ACC112 (cell line): Measurements from ENCODE around the gene AKAP6.

Experiments used
- H2AFZ ChIP-seq: fragments of 200-600 bp; sonication (generic); one replicate; pipeline ENCODE4 v1.6.0; 2017; ENCODE audit warnings: antibody characterized with exemption, low read length; ENCODE audit not compliant: unreplicated experiment
- H3K27ac ChIP-seq: fragments of 200-600 bp; sonication (generic); 2 replicates; pipeline ENCODE4 v1.5.1; 2014; ENCODE audit warnings: low read depth, mild to moderate bottlenecking, antibody characterized with exemption, low read length, moderate library complexity
- H3K27me3 ChIP-seq: fragments of 200-600 bp; sonication (generic); 2 replicates; pipeline ENCODE4 v1.6.1; 2014; ENCODE audit warnings: mild to moderate bottlenecking, antibody characterized with exemption, low read length, moderate library complexity, mixed read lengths; ENCODE audit not compliant: insufficient read depth
- H3K36me3 ChIP-seq: fragments of 200-600 bp; sonication (generic); 2 replicates; pipeline ENCODE4 v1.6.1; 2016; ENCODE audit warnings: mild to moderate bottlenecking, antibody characterized with exemption, low read length, moderate library complexity, mixed read lengths; ENCODE audit not compliant: insufficient read depth
- H3K4me1 ChIP-seq: fragments of 200-600 bp; sonication (generic); one replicate; pipeline ENCODE4 v1.6.1; 2016; ENCODE audit warnings: low read length, mixed read lengths; ENCODE audit not compliant: insufficient read depth, unreplicated experiment, control insufficient read depth
- H3K4me3 ChIP-seq: fragments of 200-600 bp; sonication (generic); 2 replicates; pipeline ENCODE4 v1.5.1; 2014; ENCODE audit warnings: mild to moderate bottlenecking, low read depth, low read length
- H3K79me2 ChIP-seq: fragments of 200-600 bp; sonication (generic); one replicate; pipeline ENCODE4 v1.6.0; 2016; ENCODE audit warnings: low read length; ENCODE audit not compliant: control insufficient read depth, unreplicated experiment, insufficient read depth

AKAP6 gene, protein sequence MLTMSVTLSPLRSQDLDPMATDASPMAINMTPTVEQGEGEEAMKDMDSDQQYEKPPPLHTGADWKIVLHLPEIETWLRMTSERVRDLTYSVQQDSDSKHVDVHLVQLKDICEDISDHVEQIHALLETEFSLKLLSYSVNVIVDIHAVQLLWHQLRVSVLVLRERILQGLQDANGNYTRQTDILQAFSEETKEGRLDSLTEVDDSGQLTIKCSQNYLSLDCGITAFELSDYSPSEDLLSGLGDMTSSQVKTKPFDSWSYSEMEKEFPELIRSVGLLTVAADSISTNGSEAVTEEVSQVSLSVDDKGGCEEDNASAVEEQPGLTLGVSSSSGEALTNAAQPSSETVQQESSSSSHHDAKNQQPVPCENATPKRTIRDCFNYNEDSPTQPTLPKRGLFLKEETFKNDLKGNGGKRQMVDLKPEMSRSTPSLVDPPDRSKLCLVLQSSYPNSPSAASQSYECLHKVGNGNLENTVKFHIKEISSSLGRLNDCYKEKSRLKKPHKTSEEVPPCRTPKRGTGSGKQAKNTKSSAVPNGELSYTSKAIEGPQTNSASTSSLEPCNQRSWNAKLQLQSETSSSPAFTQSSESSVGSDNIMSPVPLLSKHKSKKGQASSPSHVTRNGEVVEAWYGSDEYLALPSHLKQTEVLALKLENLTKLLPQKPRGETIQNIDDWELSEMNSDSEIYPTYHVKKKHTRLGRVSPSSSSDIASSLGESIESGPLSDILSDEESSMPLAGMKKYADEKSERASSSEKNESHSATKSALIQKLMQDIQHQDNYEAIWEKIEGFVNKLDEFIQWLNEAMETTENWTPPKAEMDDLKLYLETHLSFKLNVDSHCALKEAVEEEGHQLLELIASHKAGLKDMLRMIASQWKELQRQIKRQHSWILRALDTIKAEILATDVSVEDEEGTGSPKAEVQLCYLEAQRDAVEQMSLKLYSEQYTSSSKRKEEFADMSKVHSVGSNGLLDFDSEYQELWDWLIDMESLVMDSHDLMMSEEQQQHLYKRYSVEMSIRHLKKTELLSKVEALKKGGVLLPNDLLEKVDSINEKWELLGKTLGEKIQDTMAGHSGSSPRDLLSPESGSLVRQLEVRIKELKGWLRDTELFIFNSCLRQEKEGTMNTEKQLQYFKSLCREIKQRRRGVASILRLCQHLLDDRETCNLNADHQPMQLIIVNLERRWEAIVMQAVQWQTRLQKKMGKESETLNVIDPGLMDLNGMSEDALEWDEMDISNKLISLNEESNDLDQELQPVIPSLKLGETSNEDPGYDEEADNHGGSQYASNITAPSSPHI (N-terminal part only)

DNA sequence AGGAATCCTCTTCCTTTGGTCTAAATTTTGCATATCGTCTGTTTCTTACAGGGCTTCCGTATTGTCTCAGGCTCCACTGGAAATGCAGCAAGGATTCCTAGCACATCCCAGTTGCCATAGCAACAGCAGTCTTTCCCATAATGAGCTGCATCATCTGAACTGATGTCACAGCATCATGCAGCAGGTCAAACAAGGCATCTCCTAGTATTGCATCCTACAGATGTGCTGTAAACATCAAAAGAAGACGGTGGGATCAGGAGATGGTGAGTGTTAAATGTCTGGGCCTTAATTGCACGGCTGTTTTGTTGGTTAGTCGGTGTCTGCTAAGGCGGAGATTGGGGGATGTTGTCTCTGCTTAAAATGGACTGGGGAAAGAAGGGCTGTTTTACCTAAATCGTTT, at the start of gene AKAP6:
AKAP6 (plus strand) TSS at position 153 of the 400 bp plus-strand sequence. CDS start 104,196 bp downstream, outside the sequence.
- Histone ChIP-seq H3K27ac (no peak within 1 kb of the TSS), H3K36me3 (no peaks in the 10 kb centered on the region), H2AFZ (no peak within 1 kb of the TSS), H3K27me3 (no peaks in the 10 kb centered on the region), H3K4me1 (no peaks in the 10 kb centered on the region), H3K4me3 (no peak within 1 kb of the TSS), H3K79me2 (no peaks in the 10 kb centered on the region)

DNA sequence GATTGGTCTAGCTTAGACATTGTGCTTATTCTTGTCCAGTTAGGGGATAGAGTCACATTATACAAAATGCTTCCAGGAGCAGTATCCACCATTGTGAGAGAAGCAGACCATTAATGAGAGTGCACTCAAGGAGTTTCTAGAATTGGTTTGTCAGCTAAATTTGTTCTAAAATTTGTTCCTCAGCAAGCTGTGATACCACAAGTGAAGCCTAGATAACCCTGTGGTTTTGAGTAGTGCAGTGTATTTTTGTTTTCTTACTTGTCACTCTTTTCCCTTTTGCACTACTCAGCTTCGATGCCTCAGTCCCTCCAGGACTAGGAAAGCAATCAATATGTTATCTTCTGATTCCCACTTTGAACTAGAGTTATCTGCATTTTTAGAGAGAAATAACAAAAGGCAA, 42.5 kb upstream of the AKAP6 start:
- H3K27me3 ChIP-seq = no peaks in the 10 kb centered on the region
- no peak overlapping the region for H3K4me3 ChIP-seq
- H3K4me1 ChIP-seq = no peaks in the 10 kb centered on the region
- no peak overlapping the region for H3K27ac ChIP-seq
- H3K36me3 ChIP-seq = no peaks in the 10 kb centered on the region
- no peaks in the 10 kb centered on the region for H3K79me2 ChIP-seq
- no peak overlapping the region for H2AFZ ChIP-seq

DNA sequence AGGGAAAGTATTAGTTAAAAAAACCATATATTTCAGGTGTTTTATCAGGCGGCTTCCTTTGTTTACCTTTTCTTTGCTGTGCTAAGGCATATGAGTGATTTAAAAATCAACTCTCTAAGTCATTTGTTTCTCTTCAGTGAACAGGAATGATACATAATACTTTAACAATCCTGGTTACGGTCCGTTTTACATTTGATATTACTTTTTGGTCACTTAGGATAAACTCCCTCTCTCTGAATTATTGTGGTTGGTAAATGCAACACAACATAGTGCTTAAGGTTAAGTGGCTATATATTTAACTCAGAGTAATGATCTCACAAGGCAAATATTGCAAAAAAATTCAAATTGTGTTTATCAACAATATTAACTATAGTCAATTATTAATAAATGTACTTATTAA, 32.7 kb upstream of the AKAP6 start:
- no peak overlapping the region for H3K4me3 ChIP-seq
- no peaks in the 10 kb centered on the region for H3K36me3 ChIP-seq
- no peaks in the 10 kb centered on the region for H3K79me2 ChIP-seq
- no peaks in the 10 kb centered on the region for H3K27me3 ChIP-seq
- H3K27ac ChIP-seq = no peak overlapping the region
- no peak overlapping the region for H2AFZ ChIP-seq
- no peaks in the 10 kb centered on the region for H3K4me1 ChIP-seq

DNA sequence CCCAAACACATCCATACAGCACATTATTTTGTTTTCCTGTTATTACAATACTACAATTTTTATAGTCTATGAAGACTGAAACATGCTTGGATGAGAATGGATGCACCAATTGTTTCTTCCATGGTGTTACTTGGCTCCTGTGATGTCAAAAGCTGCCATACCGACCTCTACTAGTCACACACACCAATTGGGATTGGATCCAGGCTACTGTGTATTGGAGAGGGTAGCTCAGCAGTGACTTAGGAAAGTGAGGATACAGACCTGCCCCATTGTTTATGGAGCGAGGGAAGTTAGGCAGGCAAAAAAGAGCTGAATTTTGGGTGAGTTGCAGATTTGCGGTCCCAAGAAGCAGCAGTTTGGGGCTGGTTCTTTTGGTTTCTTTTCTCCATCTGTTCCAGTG, 30.8 kb upstream of the AKAP6 start:
- Histone ChIP-seq H3K4me3 (no peak overlapping the region), H3K79me2 (no peaks in the 10 kb centered on the region), H3K4me1 (no peaks in the 10 kb centered on the region), H2AFZ (no peak overlapping the region), H3K27me3 (no peaks in the 10 kb centered on the region), H3K27ac (no peak overlapping the region), H3K36me3 (no peaks in the 10 kb centered on the region)

DNA sequence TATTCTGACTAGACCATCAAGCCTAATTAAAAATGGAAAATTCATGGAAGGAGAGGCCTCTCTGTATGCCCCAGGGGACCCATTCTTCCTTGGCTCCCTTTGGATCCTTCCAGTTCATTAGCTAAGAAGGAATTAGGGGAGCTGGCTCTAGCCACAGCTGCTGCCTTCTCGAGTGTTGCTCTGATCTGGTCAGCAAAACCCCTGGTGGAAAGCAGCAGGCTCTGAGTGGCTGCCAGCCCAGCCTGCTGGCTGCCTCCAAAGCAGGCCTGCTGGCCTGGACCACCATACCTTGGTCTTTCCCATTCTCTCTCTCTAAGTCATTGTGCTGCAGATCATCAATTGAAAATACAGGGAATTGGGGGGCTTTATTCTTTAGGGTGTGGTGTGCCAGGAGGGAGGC, 29.0 kb upstream of the AKAP6 start:
- H3K4me1 ChIP-seq = no peaks in the 10 kb centered on the region
- no peak overlapping the region for H3K27ac ChIP-seq
- H3K36me3 ChIP-seq = no peaks in the 10 kb centered on the region
- H3K27me3 ChIP-seq = no peaks in the 10 kb centered on the region
- H2AFZ ChIP-seq = no peak overlapping the region
- H3K79me2 ChIP-seq = no peaks in the 10 kb centered on the region
- no peak overlapping the region for H3K4me3 ChIP-seq

DNA sequence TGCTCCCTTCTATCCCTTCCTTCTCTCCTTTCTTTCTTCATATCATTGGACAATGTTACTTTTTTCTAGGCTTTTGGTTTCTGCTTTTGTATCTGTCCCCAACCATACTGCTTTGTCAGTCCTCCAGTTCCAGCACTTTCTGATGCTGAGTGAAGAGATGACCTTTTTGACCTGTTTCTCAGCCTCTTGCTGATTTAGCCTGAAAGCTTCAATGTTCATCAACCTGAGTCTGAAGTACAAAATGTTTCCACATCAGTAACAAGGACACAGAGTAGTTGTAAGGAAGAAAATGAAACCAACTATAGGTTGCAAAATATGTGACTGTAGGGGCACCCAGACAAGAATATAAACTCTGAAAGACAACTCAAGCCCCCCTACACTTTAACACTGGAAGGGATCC, 25.2 kb upstream of the AKAP6 start:
- H3K27me3 ChIP-seq = no peaks in the 10 kb centered on the region
- no peaks in the 10 kb centered on the region for H3K79me2 ChIP-seq
- no peak overlapping the region for H3K27ac ChIP-seq
- H3K4me1 ChIP-seq = no peaks in the 10 kb centered on the region
- no peaks in the 10 kb centered on the region for H3K36me3 ChIP-seq
- no peak overlapping the region for H2AFZ ChIP-seq
- H3K4me3 ChIP-seq = no peak overlapping the region

DNA sequence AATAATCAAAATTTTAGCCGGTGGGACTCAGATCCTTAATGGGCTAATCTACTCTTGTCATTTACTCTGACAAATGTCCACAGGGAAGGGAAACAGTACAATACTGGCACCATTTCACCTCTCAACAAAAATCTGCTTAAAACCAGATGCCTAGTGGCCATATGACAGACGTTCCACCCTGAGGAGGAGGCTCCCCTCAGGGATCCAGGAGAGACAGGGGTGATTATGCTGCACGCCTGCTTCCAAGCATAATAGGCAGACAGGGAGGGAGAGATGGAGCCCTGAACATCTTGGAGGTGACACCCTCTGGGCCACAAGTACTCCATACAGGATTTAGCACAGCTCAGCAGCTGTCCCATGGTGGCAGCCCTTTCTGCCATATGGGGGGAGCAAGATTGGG, 24.8 kb upstream of the AKAP6 start:
- Histone ChIP-seq H3K79me2 (no peaks in the 10 kb centered on the region), H3K27me3 (peaks cover 3% of the 10 kb centered on the region; the same call in 1 of the 2 replicates), H3K4me1 (no peaks in the 10 kb centered on the region), H3K27ac (no peak overlapping the region), H3K4me3 (no peak overlapping the region), H2AFZ (no peak overlapping the region), H3K36me3 (no peaks in the 10 kb centered on the region)

DNA sequence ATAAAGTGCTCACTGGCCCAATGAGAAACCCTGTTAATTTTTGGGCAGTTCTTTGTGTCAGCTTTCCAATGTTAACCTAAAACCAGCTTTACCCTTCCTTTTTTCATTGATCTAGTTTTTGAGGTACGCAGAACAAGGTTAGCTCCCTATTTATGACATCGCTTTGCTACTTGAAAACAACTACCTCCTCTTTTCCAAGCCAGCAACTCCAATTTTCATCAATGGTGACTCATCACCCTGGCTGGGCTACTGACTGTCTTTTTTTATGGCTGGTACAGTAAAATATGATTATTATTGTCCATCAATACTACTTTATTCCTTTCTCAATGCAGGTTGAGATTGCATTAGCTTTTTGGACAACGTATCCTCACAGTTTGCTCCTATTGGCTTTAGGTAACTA, 22.5 kb upstream of the AKAP6 start:
- Histone ChIP-seq H3K4me1 (no peaks in the 10 kb centered on the region), H3K4me3 (no peak overlapping the region), H3K79me2 (no peaks in the 10 kb centered on the region), H3K36me3 (no peaks in the 10 kb centered on the region), H2AFZ (no peak overlapping the region), H3K27me3 (peaks cover 3% of the 10 kb centered on the region; the same call in 1 of the 2 replicates), H3K27ac (no peak overlapping the region)

DNA sequence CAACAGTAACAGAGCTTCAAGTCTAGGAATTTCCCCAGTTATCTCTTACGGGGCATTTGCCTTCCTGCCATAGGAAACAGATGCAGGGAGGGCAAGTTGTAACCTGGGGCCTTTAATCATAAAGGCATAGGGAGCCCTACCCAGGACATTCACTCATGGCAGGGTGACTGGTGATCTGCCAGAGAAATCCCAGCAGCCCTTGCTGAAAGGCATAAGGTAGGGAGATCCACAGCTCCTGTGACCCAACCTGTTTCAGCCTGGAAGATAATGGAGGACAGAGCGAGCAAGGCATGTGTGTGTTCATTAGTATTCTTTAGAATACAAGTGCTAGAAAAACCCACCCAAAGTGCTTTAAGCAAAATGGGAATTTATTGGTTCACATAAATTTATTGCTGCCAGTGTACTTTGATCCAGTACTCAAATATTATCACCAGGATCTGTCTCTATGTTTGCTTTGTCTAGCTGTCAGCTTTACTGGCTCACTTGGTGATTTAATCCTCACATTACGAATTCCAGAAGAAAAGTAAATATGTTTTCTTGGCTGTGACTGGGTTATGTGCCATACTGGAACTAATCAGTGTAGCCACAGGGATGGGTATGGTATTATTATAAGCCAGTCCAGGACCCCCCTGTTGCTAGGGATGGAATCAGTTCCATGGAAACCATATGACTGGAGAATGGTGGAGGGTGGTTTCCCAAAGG, 21.1 kb upstream of the AKAP6 start:
- H3K4me1 ChIP-seq = no peaks in the 10 kb centered on the region
- H2AFZ ChIP-seq = no peak overlapping the region
- H3K27me3 ChIP-seq = peaks cover 3% of the 10 kb centered on the region; the same call in 1 of the 2 replicates
- H3K27ac ChIP-seq = no peak overlapping the region
- H3K36me3 ChIP-seq = no peaks in the 10 kb centered on the region
- no peaks in the 10 kb centered on the region for H3K79me2 ChIP-seq
- no peak overlapping the region for H3K4me3 ChIP-seq

DNA sequence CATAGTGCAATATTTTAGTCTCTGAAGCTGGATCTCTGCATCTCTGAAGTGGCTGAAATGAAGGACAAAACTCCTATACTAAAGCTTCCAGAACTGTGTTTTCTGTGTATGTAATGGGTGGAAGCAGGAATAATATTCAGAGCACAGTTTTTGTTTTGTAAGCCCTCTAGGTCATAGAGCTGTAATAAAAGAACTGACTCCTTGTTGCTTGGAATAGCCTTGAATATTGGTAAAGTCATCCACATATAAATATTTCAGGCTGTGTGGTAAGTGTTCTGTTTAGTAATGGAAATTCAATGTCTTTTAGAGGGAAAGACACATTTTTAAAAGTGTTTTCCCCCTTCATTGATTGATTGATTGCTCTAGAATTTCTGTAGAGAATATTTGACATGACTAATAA, 18.2 kb upstream of the AKAP6 start:
- H3K27me3 ChIP-seq = peaks cover 3% of the 10 kb centered on the region; the same call in 1 of the 2 replicates
- H3K79me2 ChIP-seq = no peaks in the 10 kb centered on the region
- no peaks in the 10 kb centered on the region for H3K4me1 ChIP-seq
- no peak overlapping the region for H3K27ac ChIP-seq
- no peak overlapping the region for H3K4me3 ChIP-seq
- no peaks in the 10 kb centered on the region for H3K36me3 ChIP-seq
- no peak overlapping the region for H2AFZ ChIP-seq
